ENCODE results near the gene WNT4. TPM values are rescaled to one million over a fixed set of nuclear protein-coding genes. Genes with fewer than 3 reads are reported as not detected.

WNT4 gene
- total RNA-seq, 2 donors from 2014 or later, result 0.10 to 0.32 TPM

DNA sequence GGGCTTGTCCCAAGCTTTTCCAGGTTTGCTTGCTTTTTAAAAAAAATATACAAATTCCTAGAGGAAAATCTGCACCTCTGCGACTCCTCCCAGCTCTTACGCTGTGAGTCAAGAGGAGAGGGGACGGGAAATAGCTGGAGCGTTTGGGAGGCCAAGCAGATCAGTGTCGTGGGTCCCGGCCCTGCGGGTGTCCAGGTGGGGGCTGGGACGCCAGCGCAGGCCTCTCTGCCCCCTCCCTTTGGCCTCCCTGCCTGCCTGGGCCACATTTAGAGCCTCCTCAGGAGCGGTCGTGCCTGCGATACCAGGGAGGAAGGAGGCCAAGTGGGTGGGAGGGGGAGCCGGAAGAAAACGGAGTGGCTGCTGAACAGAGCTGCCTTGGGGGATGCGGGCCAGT is 9.0 kb downstream of the WNT4 start:
- intact Hi-C loops (cut with DNase I), result loop anchor here in 1 of 2 donors (5.0 kb wide), 1 partner anchor 1398 kb away; the partner anchor contains the start of gene E2F2
- no peak for DNase-seq (ENCODE audit: low spot score)

DNA sequence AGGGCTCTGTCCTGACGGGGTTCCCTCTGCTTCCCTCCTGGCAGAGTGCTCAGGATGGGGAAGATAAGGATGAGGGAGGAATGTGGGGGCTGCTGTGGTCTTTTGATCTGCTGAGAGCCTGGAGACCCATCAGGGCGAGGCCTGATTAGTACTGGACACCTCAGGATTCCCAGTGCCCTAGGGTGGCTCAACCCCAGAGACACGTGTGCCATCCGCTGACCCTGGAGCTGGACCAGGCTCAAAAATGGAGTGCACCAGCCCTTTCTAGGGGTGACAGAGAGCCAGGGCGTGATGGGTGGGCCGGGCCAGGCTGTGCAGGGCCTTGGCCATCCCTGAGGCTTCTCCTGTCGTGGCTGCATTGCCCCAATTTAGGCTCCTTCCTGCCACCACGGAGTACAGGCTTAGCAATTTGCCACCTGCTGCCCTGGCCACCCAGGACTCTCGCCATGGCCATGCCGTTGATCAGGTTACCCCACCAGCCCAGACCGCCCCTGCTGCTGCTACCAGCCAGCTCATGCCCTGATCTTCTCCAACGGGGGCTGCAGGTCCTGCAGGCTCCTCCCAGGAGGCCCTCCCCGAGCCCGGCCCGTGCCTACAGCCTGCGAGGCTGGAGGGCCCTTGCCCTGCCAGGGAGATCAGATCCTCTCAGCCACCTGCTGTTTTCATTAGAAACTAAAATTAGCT is 9.5 kb downstream of the WNT4 start:
- intact Hi-C loops (cut with DNase I), result loop anchor here in 1 of 2 donors (5.0 kb wide), 1 partner anchor 1399 kb away; the partner anchor contains the start of gene E2F2
- no peak for DNase-seq (ENCODE audit: low spot score)

DNA sequence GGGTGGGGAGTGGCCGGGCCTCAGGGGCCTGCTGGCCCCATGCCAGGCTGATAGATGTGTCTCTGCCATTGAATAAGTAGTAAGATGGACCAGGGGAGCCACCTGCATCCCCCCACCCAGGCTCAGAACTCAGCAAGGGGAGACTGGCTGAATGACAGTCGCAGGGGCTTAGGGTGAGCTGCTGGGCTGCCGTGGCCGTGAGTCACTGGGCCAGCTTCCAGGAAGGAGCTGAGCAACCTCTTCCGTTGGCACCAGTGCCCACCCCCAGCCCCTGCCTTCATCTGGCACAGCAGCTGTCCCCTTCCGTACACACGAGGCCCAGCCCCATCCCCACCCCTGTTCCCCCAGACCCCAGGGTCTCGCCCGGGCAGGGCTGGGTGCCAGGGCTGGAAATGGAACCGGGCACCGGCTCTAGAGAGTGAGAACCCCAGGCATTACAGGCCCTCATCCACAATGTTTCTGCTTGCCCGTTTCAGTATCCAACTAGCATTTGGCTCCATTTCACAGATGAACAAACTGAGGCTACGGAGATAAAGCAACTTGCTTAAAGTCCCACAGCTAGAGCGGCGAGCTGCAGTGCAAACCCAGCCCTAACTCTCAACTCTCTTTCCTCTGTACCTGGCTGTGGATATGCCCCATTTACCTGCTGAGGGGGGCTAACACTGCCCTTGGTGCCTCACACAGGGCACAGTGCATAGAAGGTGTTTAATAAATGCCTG is 10.2 kb downstream of the WNT4 start:
- intact Hi-C loops (cut with DNase I), result loop anchor here in 1 of 2 donors (5.0 kb wide), 1 partner anchor 1400 kb away; the partner anchor contains the start of gene E2F2
- DNase-seq (ENCODE audit: low spot score), result no peak

GRCh38 chr1:22131875-22132486 is 10.9 kb downstream of the WNT4 start:
- intact Hi-C loops (cut with DNase I), result loop anchor here in 1 of 2 donors (5.0 kb wide), 1 partner anchor 1400 kb away; the partner anchor contains the start of gene E2F2
- no peak for DNase-seq (ENCODE audit: low spot score)

- no peak for DNase-seq (ENCODE audit: low spot score)
- intact Hi-C loops (cut with DNase I), result loop anchor here in 1 of 2 donors (5.0 kb wide), 1 partner anchor 1401 kb away; the partner anchor contains the start of gene E2F2
Measured at GRCh38 chr1:22131062-22131461, 11.8 kb downstream of the WNT4 start.

GRCh38 chr1:22129501-22130117 is 13.3 kb downstream of the WNT4 start:
- DNase-seq (ENCODE audit: low spot score), result no peak
- intact Hi-C loops (cut with DNase I), result loop anchor here in 1 of 2 donors (5.0 kb wide), 1 partner anchor 1403 kb away; the partner anchor contains the start of gene E2F2

- intact Hi-C loops (cut with DNase I), result no loop called here
Measured at GRCh38 chr1:22128392-22128791, 14.5 kb downstream of the WNT4 start.

DNA sequence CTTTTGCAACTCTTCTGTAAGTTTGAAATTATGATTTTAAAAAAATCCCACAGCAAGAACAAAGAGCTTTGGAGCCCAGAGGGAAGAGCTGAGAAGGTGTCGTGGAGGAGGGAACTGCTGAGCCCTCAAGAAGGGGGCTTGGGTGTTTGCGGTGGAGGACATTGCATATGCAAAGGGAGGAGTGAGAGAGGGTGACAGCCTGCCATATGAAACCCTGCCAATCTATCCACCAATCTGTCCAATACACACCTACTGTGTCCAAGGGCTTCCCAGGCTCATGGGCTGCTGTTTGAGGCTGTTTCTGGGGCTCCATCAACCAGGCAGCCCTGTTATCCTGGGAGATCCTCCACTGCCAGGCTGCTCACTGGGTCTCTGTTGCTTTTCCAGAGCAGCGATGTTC is 15.2 kb downstream of the WNT4 start:
- DNase-seq (ENCODE audit: low spot score), result no peak
- intact Hi-C loops (cut with DNase I), result no loop called here

More at GRCh38 chr1:22128392-22128791, 14.5 kb downstream of the WNT4 start:
- no peak for DNase-seq (ENCODE audit: low spot score)

DNA sequence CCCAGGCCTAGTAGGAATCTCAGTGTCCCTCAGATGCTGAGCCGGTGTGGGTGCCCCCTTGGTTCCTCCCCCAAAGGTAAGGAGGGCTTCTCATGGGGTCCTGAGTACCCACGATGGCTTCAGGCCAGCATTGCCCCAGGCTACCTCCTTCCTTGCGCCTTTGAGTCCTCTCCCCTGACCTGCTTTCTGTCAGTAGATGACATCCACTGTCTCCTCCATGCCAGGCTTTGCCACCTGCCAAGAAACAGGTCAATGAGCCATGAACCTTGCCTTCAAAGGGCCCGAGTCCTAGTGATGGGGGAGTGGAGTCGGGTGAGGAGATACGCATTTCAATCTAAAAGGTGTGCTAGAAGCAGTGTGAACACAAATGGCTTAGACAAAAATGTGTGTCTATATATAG is 15.6 kb downstream of the WNT4 start:
- no peak for DNase-seq (ENCODE audit: low spot score)
- intact Hi-C loops (cut with DNase I), result no loop called here

- no peak for DNase-seq (ENCODE audit: low spot score)
- intact Hi-C loops (cut with DNase I), result no loop called here
Measured at GRCh38 chr1:22126531-22126930, 16.4 kb downstream of the WNT4 start.

DNA sequence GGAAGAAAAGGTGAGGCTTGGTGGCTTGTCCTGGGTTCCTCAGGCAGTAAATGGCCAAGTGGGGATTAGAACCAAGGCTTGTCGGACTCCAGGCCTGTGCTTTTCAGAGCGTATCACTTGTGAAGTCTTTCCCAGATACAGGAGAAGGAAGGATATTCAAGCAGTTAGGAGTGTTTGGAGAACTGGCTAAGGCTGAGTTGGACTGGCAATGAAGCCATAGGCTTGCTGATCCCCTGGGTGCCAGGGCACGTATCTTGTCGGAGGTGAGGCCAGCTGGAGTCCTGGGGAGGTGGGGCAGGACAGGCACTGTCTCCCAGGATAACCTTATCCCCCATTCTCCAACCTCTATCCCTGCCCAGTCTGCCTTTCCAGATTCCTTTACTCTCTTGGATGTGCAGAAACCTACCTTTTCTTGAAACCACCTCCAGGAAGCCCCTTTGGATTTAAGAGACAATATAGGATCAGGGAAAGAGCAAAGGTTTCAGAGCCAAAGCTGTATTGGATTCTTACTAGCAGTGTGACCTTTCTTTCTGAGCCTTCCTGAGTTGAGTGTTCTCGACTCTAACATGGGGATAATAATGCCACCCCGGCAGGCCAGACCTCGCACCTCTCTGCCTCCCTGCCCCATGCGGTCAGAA is 18.2 kb downstream of the WNT4 start:
- intact Hi-C loops (cut with DNase I), result no loop called here
- peak; percentile 14 for DNase-seq (ENCODE audit: low spot score)

GRCh38 chr1:22123901-22124404 is 18.9 kb downstream of the WNT4 start:
- DNase-seq (ENCODE audit: low spot score), result peak; percentile 37
- intact Hi-C loops (cut with DNase I), result no loop called here

- intact Hi-C loops (cut with DNase I), result no loop called here
- peak; percentile 73 for DNase-seq (ENCODE audit: low spot score)
Measured at GRCh38 chr1:22123071-22123390, 19.9 kb downstream of the WNT4 start.

- peak; percentile 56 for DNase-seq (ENCODE audit: low spot score)
- intact Hi-C loops (cut with DNase I), result no loop called here
Measured at GRCh38 chr1:22122273-22123070, 20.4 kb downstream of the WNT4 start.

GRCh38 chr1:22121421-22121911 is 21.4 kb downstream of the WNT4 start:
- no peak for DNase-seq (ENCODE audit: low spot score)
- intact Hi-C loops (cut with DNase I), result no loop called here

- DNase-seq (ENCODE audit: low spot score), result no peak
- intact Hi-C loops (cut with DNase I), result no loop called here
Measured at GRCh38 chr1:22120469-22120790, 22.5 kb downstream of the WNT4 start.

DNA sequence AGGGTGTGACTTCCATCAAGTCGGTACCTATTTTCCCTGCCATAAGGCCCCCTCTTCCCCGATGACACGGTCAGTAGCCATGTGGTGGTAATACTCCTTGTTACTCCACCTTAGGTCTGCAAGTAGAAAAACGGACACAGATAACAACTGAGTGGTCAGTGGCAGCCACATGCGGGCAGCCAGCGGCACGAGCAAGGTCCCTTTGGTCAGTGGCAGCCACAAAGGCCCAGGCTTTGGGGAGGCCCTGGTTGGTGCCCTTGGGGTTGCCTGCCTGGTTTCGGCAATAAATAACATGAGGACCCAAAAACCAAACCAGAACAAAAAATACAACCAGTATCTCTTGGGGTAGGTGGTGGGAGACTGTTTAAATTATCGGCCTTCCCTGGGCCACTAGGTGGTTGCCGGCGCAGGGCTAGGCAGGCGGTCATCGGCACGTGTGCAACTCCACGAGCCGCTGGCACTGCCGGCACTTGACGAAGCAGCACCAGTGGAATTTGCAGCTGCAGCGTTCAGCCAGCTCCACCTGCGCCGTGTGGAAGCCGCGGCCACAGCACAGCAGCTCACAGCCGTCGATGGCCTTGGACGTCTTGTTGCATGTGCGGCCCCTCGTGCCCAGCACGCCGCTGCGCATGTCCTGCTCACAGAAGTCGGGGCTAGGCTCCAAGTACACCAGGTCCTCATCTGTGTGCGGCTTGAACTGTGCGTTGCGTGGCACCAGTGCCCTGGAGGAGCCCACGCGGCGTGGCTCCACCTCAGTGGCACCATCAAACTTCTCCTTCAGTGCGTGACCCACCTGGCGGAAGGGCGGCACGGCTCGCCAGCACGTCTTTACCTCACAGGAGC is 23.1 kb downstream of the WNT4 start:
- DNase-seq (ENCODE audit: low spot score), result no peak
- intact Hi-C loops (cut with DNase I), result loop anchor here (10.0 kb wide), 2 partner anchors 295 to 525 kb away; partner anchors contain the start of gene C1QC (in 1 of the 2)
